ES-I3 (cell line): ENCODE data around the gene OR10X1.

Experiments
- H3K36me3 ChIP-seq: 2 replicates; pipeline ENCODE4 v1.6.1; 2013; ENCODE audit warnings: mild to moderate bottlenecking, low read length, control low read depth, moderate library complexity; ENCODE audit not compliant: insufficient read depth
- H3K4me1 ChIP-seq: 2 replicates; pipeline ENCODE4 v1.6.1; 2013; ENCODE audit warnings: mild to moderate bottlenecking, control low read depth, low read length; ENCODE audit not compliant: insufficient read depth
- H3K9ac ChIP-seq: 2 replicates; pipeline ENCODE4 v1.6.1; 2013; ENCODE audit warnings: low read depth, mild to moderate bottlenecking, low read length, moderate library complexity
- H3K9me3 ChIP-seq: 2 replicates; pipeline ENCODE4 v1.6.1; 2013; ENCODE audit warnings: mild to moderate bottlenecking, low read length, moderate library complexity; ENCODE audit not compliant: control insufficient read depth, insufficient read depth

OR10X1 gene

DNA sequence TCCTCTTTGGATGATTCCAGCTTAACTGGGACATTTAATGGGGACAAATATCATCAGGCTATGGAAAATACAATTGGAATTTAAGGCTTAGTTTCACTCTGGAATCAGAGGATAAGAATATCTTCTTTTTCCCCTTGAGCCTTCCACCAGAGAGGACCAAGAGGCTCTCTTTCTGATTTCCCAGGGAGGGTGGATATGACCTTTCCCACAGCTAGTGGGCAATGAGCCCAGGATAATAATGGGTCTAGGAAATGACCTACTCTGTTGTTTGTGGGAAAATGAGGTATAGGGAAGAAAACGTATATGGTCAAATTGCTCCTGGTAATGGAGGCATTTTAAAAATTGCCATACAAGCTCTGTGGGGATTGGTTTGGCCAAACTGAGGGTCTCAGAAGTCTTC, 27.4 kb downstream of the OR10X1 start:
- Histone ChIP-seq H3K9ac (no peak overlapping the region), H3K36me3 (no peaks in the 10 kb centered on the region), H3K4me1 (no peaks in the 10 kb centered on the region), H3K9me3 (no peaks in the 10 kb centered on the region)

DNA sequence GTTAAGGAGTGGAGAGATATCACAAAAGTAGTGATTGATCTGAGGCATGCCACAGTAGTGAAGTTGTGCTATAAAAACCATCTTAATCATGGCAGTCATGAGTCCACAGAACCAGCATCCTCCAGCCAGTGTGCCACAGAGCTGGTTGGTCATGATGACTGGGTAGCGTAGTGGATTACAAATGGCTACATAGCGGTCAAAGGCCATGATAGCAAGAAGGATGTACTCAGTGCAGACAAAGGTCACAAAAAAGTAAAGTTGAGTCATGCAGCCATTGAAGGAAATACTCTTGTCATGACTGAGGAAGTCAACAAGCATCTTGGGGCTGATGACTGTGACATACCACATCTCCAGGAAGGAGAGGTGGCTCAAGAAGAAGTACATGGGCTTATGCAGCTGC, 32.2 kb downstream of the OR10X1 start:
- H3K9ac ChIP-seq = no peak overlapping the region
- no peaks in the 10 kb centered on the region for H3K4me1 ChIP-seq
- H3K36me3 ChIP-seq = no peaks in the 10 kb centered on the region
- no peaks in the 10 kb centered on the region for H3K9me3 ChIP-seq

DNA sequence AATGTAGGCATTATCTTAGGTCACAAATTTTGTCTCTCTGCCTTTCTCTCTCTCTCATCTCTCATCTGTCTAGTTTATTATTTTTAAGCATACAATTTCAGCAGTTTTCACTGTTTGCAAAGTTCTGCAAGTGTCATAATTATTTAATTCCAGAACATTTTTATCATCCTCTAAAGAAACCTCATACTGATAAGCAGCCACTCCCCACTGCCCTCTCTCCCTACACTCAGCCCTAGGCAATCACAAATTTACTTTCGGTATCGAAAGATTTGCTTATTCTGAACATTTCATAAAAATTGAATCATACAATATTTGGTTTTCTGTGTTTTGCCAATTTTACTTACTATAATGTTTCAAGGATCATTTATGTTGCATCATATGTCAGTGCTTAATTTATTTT, 42.1 kb downstream of the OR10X1 start:
- Histone ChIP-seq H3K9me3 (no peaks in the 10 kb centered on the region; the same call in 1 of the 2 replicates), H3K9ac (no peak overlapping the region), H3K4me1 (no peaks in the 10 kb centered on the region), H3K36me3 (no peaks in the 10 kb centered on the region)

DNA sequence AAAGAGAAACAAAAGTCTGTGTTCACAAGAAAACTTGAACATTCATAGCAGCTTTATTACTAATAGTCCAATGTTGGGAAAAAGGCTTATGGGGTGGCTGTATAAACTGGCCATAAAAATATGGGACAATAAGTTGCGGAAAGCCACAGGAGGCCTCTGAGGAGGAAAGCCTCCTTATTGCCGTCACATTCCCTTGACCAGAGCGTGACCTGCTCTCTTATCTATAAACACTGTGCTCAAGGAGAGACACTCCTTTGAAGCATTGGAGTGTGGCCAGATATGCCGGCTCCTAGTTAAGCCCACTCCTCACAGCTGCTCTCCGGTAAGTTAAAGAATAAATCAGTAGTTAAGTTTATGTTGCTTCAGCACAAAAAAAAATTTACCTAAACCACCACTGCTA, 45.2 kb downstream of the OR10X1 start:
- no peak overlapping the region for H3K9ac ChIP-seq
- no peaks in the 10 kb centered on the region for H3K36me3 ChIP-seq
- no peaks in the 10 kb centered on the region; the same call in 1 of the 2 replicates for H3K9me3 ChIP-seq
- no peaks in the 10 kb centered on the region for H3K4me1 ChIP-seq
